Stimulated activated effector memory CD8-positive, alpha-beta T cell treated with anti-CD3 and anti-CD28 coated beads, Interleukin-12 subunit alpha, Interleukin-12 subunit beta, amount 100 ng/mL, for 72 hours (primary cell): Measurements from ENCODE around the gene FAM171A2.
"Not testable (repeated sequence)": the region's sequence is repeated elsewhere in the genome, so short reads cannot be mapped to it uniquely, and the experiment has no call there.

Experiments used
- ATAC-seq: fragments of 150-1000 bp; cut with Tn5 transposase; 2 replicates; pipeline ENCODE4 v1.10.0; 2021
- DNase-seq, 2 donors: peaks; one replicate each; pipeline ENCODE4 v3.0.0; 2021 to 2022; ENCODE audit warnings: low spot score in 2 of 2
- H3K27ac Mint-ChIP-seq: one replicate; pipeline ENCODE4 v1.8.0; 2022; ENCODE audit warnings: mild to moderate bottlenecking, mixed read lengths
- H3K36me3 Mint-ChIP-seq: one replicate; pipeline ENCODE4 v1.8.0; 2022; ENCODE audit warnings: mild to moderate bottlenecking, mixed read lengths
- H3K4me1 Mint-ChIP-seq: one replicate; pipeline ENCODE4 v1.8.0; 2022; ENCODE audit warnings: mixed read lengths
- H3K4me3 Mint-ChIP-seq: one replicate; pipeline ENCODE4 v1.8.0; 2022; ENCODE audit warnings: mild to moderate bottlenecking, mixed read lengths
- H3K9me3 Mint-ChIP-seq: one replicate; pipeline ENCODE4 v1.8.0; 2022; ENCODE audit warnings: mixed read lengths

Gene FAM171A2

GRCh38 chr17:44346064-44346844 lies 17.4 kb downstream of the FAM171A2 start:
- Mint-ChIP-seq H3K4me1 (peaks cover 37% of the 10 kb centered on the region), H3K4me3 (peak overlapping the region; percentile 95), H3K27ac (peak overlapping the region; percentile 89), H3K9me3 (no peaks in the 10 kb centered on the region), H3K36me3 (peaks cover 6% of the 10 kb centered on the region)
- DNase-seq (no peak), ATAC-seq (no peak)

- Mint-ChIP-seq H3K27ac (peak overlapping the region; percentile 89), H3K9me3 (no peaks in the 10 kb centered on the region), H3K4me3 (peak overlapping the region; percentile 95), H3K4me1 (peaks cover 37% of the 10 kb centered on the region), H3K36me3 (peaks cover 6% of the 10 kb centered on the region)
- ATAC-seq (peak; percentile 33), DNase-seq (peak in 1 of 2 donors; percentile 71)
These were observed 18.1 kb downstream of the FAM171A2 start for GRCh38 chr17:44345454-44346026.

GRCh38 chr17:44344939-44345453 lies 18.7 kb downstream of the FAM171A2 start, which contains the start of gene GRN:
TSS of gene GRN (plus strand) at chr17:44345302. CDS start at chr17:44349165, 3,863 bp downstream.
- DNase-seq (peak; percentile 71 to 90), ATAC-seq (peak; percentile 97)
- H3K4me1 Mint-ChIP-seq: peaks cover 37% of the 10 kb centered on the region

GRCh38 chr17:44343510-44344209 lies 20.0 kb downstream of the FAM171A2 start:
- Mint-ChIP-seq H3K27ac (no peak overlapping the region), H3K9me3 (no peaks in the 10 kb centered on the region), H3K4me1 (peaks cover 36% of the 10 kb centered on the region), H3K4me3 (peak overlapping the region; percentile 95), H3K36me3 (peaks cover 6% of the 10 kb centered on the region)
- DNase-seq: no peak
- ATAC-seq: no peak

More at GRCh38 chr17:44344939-44345453, 18.7 kb downstream of the FAM171A2 start, which contains the start of gene GRN:
- H3K27ac Mint-ChIP-seq: peak within 1 kb of the TSS; percentile 89
- peak within 1 kb of the TSS; percentile 95 for H3K4me3 Mint-ChIP-seq
- H3K36me3 Mint-ChIP-seq: peaks cover 6% of the 10 kb centered on the region
- H3K9me3 Mint-ChIP-seq: no peaks in the 10 kb centered on the region

- H3K27ac Mint-ChIP-seq, DNase-seq, ATAC-seq: not testable (repeated sequence)
These were observed 23.1 kb downstream of the FAM171A2 start for GRCh38 chr17:44340553-44340952.

GRCh38 chr17:44338702-44339101 lies 25.0 kb downstream of the FAM171A2 start:
- DNase-seq (no peak), ATAC-seq (peak; percentile 96)
- H3K36me3 Mint-ChIP-seq: no peaks in the 10 kb centered on the region
- no peaks in the 10 kb centered on the region for H3K9me3 Mint-ChIP-seq
- peaks cover 6% of the 10 kb centered on the region for H3K4me1 Mint-ChIP-seq
- H3K4me3 Mint-ChIP-seq: peak overlapping the region; percentile 38
- H3K27ac Mint-ChIP-seq: peak overlapping the region; percentile 74

More at GRCh38 chr17:44340553-44340952, 23.1 kb downstream of the FAM171A2 start:
- H3K4me1 Mint-ChIP-seq: peaks cover 22% of the 10 kb centered on the region
- not testable (repeated sequence) for H3K9me3 Mint-ChIP-seq, H3K4me3 Mint-ChIP-seq, H3K36me3 Mint-ChIP-seq

GRCh38 chr17:44335968-44336367 lies 27.7 kb downstream of the FAM171A2 start:
- no peak for ATAC-seq
- H3K4me1 Mint-ChIP-seq: peaks cover 12% of the 10 kb centered on the region

GRCh38 chr17:44335564-44335963 lies 28.1 kb downstream of the FAM171A2 start:
- Mint-ChIP-seq H3K9me3 (no peaks in the 10 kb centered on the region), H3K36me3 (no peaks in the 10 kb centered on the region), H3K4me3 (no peak overlapping the region), H3K4me1 (peaks cover 13% of the 10 kb centered on the region), H3K27ac (no peak overlapping the region)
- DNase-seq (no peak), ATAC-seq (no peak)

More at GRCh38 chr17:44335968-44336367, 27.7 kb downstream of the FAM171A2 start:
- Mint-ChIP-seq H3K27ac (no peak overlapping the region), H3K4me3 (no peak overlapping the region), H3K9me3 (no peaks in the 10 kb centered on the region), H3K36me3 (no peaks in the 10 kb centered on the region)
- no peak for DNase-seq

- H3K27ac Mint-ChIP-seq: peak overlapping the region; percentile 45
- no peaks in the 10 kb centered on the region for H3K9me3 Mint-ChIP-seq
- DNase-seq (no peak), ATAC-seq (no peak)
- no peaks in the 10 kb centered on the region for H3K36me3 Mint-ChIP-seq
- peaks cover 13% of the 10 kb centered on the region for H3K4me1 Mint-ChIP-seq
- no peak overlapping the region for H3K4me3 Mint-ChIP-seq
These were observed 28.9 kb downstream of the FAM171A2 start for GRCh38 chr17:44334727-44335126.

- Mint-ChIP-seq H3K9me3 (no peaks in the 10 kb centered on the region), H3K4me1 (peaks cover 13% of the 10 kb centered on the region), H3K4me3 (no peak overlapping the region), H3K36me3 (no peaks in the 10 kb centered on the region), H3K27ac (peak overlapping the region; percentile 45)
- DNase-seq: no peak
- ATAC-seq: no peak
These were observed 29.3 kb downstream of the FAM171A2 start for GRCh38 chr17:44334315-44334714.

- H3K4me3 Mint-ChIP-seq: no peak overlapping the region
- no peaks in the 10 kb centered on the region for H3K9me3 Mint-ChIP-seq
- H3K4me1 Mint-ChIP-seq: peaks cover 8% of the 10 kb centered on the region
- ATAC-seq: no peak
- DNase-seq: no peak
- no peak overlapping the region for H3K27ac Mint-ChIP-seq
- H3K36me3 Mint-ChIP-seq: no peaks in the 10 kb centered on the region
These were observed 30.3 kb downstream of the FAM171A2 start for GRCh38 chr17:44333371-44333770.

- Mint-ChIP-seq H3K36me3 (no peaks in the 10 kb centered on the region), H3K4me1 (peaks cover 12% of the 10 kb centered on the region), H3K9me3 (no peaks in the 10 kb centered on the region), H3K4me3 (no peak overlapping the region), H3K27ac (no peak overlapping the region)
- DNase-seq (peak; percentile 64 to 85), ATAC-seq (peak; percentile 57)
These were observed 32.3 kb downstream of the FAM171A2 start for GRCh38 chr17:44331249-44331760.

- not testable (repeated sequence) for H3K27ac Mint-ChIP-seq, H3K36me3 Mint-ChIP-seq, ATAC-seq, DNase-seq, H3K9me3 Mint-ChIP-seq, H3K4me3 Mint-ChIP-seq
- peaks cover 12% of the 10 kb centered on the region for H3K4me1 Mint-ChIP-seq
These were observed 33.4 kb downstream of the FAM171A2 start for GRCh38 chr17:44330263-44330662.

- DNase-seq, ATAC-seq, H3K36me3 Mint-ChIP-seq, H3K9me3 Mint-ChIP-seq, H3K4me3 Mint-ChIP-seq, H3K27ac Mint-ChIP-seq: not testable (repeated sequence)
- H3K4me1 Mint-ChIP-seq: peaks cover 12% of the 10 kb centered on the region
These were observed 34.1 kb downstream of the FAM171A2 start for GRCh38 chr17:44329516-44329915.
